ENCODE measurements around the gene ATXN7L1.

GRCh38 chr7:105708763-105709080 is 167.7 kb downstream of the ATXN7L1 start:
- TF ChIP-seq CTCF (IDR thresholded peaks at IDR 0.05) (no peak), POLR2A (IDR thresholded peaks at IDR 0.05) (no peak)

Measured in esophagus squamous epithelium (tissue), 4 donors.